Middle frontal gyrus (tissue), 1 donor: Measurements from ENCODE around the gene LRP8.

Source experiments
- DNase-seq: peaks from one replicate; pipeline ENCODE4 v3.0.0-alpha.2; 2015; ENCODE audit warnings: low spot score; ENCODE audit errors: extremely low spot score

LRP8 gene

GRCh38 chr1:53359934-53360276, 32.0 kb upstream of the LRP8 start:
- no peak for DNase-seq

GRCh38 chr1:53359225-53359933, 31.5 kb upstream of the LRP8 start:
- no peak for DNase-seq

GRCh38 chr1:53356637-53357036, 28.8 kb upstream of the LRP8 start:
- DNase-seq: no peak

- DNase-seq: no peak
Measured at GRCh38 chr1:53354119-53354518, 26.2 kb upstream of the LRP8 start.

- no peak for DNase-seq
Measured at GRCh38 chr1:53352561-53352960, 24.7 kb upstream of the LRP8 start.

GRCh38 chr1:53350853-53351767, 23.2 kb upstream of the LRP8 start:
- DNase-seq: no peak

- DNase-seq: no peak
Measured at GRCh38 chr1:53349968-53350852, 22.3 kb upstream of the LRP8 start.

- DNase-seq: no peak
Measured at GRCh38 chr1:53349369-53349835, 21.5 kb upstream of the LRP8 start.

GRCh38 chr1:53348486-53349368, 20.9 kb upstream of the LRP8 start:
- no peak for DNase-seq

- DNase-seq: no peak
Measured at GRCh38 chr1:53346814-53347176, 18.9 kb upstream of the LRP8 start.

- no peak for DNase-seq
Measured at GRCh38 chr1:53345996-53346813, 18.3 kb upstream of the LRP8 start.

- no peak for DNase-seq
Measured at GRCh38 chr1:53344921-53345838, 17.3 kb upstream of the LRP8 start.

GRCh38 chr1:53343831-53344668, 16.2 kb upstream of the LRP8 start:
- no peak for DNase-seq

GRCh38 chr1:53342735-53343470, 15.0 kb upstream of the LRP8 start:
- no peak for DNase-seq

- no peak for DNase-seq
Measured at GRCh38 chr1:53341961-53342707, 14.3 kb upstream of the LRP8 start.

GRCh38 chr1:53341521-53341895, 13.6 kb upstream of the LRP8 start:
- no peak for DNase-seq
